Mucosa of stomach (tissue), 1 donor: ENCODE results near the gene PDE6G.
"Not testable (repeated sequence)": the region's sequence is repeated elsewhere in the genome, so short reads cannot be mapped to it uniquely, and the experiment has no call there.

ENCODE experiments used
- H3K27me3 ChIP-seq: one replicate; pipeline ENCODE4 v1.7.0; 2013; ENCODE audit warnings: mild to moderate bottlenecking, low read length; ENCODE audit not compliant: control insufficient read depth, insufficient read depth
- H3K36me3 ChIP-seq: one replicate; pipeline ENCODE4 v1.7.0; 2013; ENCODE audit warnings: low read length; ENCODE audit not compliant: control insufficient read depth, insufficient read depth
- H3K4me1 ChIP-seq: one replicate; pipeline ENCODE4 v1.7.0; 2013; ENCODE audit warnings: mild to moderate bottlenecking, low read length; ENCODE audit not compliant: control insufficient read depth, insufficient read depth
- H3K4me3 ChIP-seq: one replicate; pipeline ENCODE4 v1.7.0; 2013; ENCODE audit warnings: low read length
- H3K9ac ChIP-seq: one replicate; pipeline ENCODE4 v1.7.0; 2013; ENCODE audit warnings: mild to moderate bottlenecking, low read length, moderate library complexity
- H3K9me3 ChIP-seq: one replicate; pipeline ENCODE4 v1.7.0; 2013; ENCODE audit warnings: mild to moderate bottlenecking, low read length, moderate library complexity; ENCODE audit not compliant: control insufficient read depth
- donor health status: Pancreatic carcinoma.

Gene PDE6G

GRCh38 chr17:81683584-81684441 lies 27.5 kb upstream of the PDE6G start, which contains the start of the genes ARL16 and HGS:
Gene ARL16, minus strand, starts transcription at chr17:81683797. Its CDS starts 44 bp downstream, at chr17:81683753.
Gene HGS, plus strand, starts transcription at chr17:81684011. Its CDS starts 56 bp downstream, at chr17:81684067.
- Histone ChIP-seq H3K9me3 (no peaks in the 10 kb centered on the region), H3K4me1 (peaks cover 14% of the 10 kb centered on the region), H3K27me3 (no peaks in the 10 kb centered on the region), H3K4me3 (peak within 1 kb of the TSS; percentile 87), H3K9ac (peak within 1 kb of the TSS; percentile 87), H3K36me3 (no peaks in the 10 kb centered on the region)

- H3K36me3 ChIP-seq: no peaks in the 10 kb centered on the region
- no peaks in the 10 kb centered on the region for H3K9me3 ChIP-seq
- H3K27me3 ChIP-seq: no peaks in the 10 kb centered on the region
- H3K4me1 ChIP-seq: peaks cover 14% of the 10 kb centered on the region
- peak overlapping the region; percentile 87 for H3K9ac ChIP-seq
- H3K4me3 ChIP-seq: peak overlapping the region; percentile 87
Measured at GRCh38 chr17:81683208-81683583, 26.9 kb upstream of the PDE6G start.

GRCh38 chr17:81682565-81683207 lies 26.3 kb upstream of the PDE6G start:
- Histone ChIP-seq H3K9me3 (no peaks in the 10 kb centered on the region), H3K36me3 (no peaks in the 10 kb centered on the region), H3K4me3 (peak overlapping the region; percentile 87), H3K9ac (peak overlapping the region; percentile 87), H3K4me1 (peaks cover 14% of the 10 kb centered on the region), H3K27me3 (no peaks in the 10 kb centered on the region)

- no peaks in the 10 kb centered on the region for H3K27me3 ChIP-seq
- H3K9me3 ChIP-seq: no peaks in the 10 kb centered on the region
- H3K36me3 ChIP-seq: no peaks in the 10 kb centered on the region
- peaks cover 14% of the 10 kb centered on the region for H3K4me1 ChIP-seq
- H3K9ac ChIP-seq: no peak overlapping the region
- no peak overlapping the region for H3K4me3 ChIP-seq
Measured at GRCh38 chr17:81681672-81682071, 25.3 kb upstream of the PDE6G start.

GRCh38 chr17:81680150-81680549 lies 23.8 kb upstream of the PDE6G start:
- Histone ChIP-seq H3K9me3 (no peaks in the 10 kb centered on the region), H3K36me3 (no peaks in the 10 kb centered on the region), H3K4me1 (peaks cover 8% of the 10 kb centered on the region), H3K27me3 (no peaks in the 10 kb centered on the region), H3K9ac (no peak overlapping the region), H3K4me3 (no peak overlapping the region)

GRCh38 chr17:81676906-81677305 lies 20.6 kb upstream of the PDE6G start:
- H3K9ac ChIP-seq: no peak overlapping the region
- no peaks in the 10 kb centered on the region for H3K9me3 ChIP-seq
- H3K4me1 ChIP-seq: no peaks in the 10 kb centered on the region
- H3K27me3 ChIP-seq: no peaks in the 10 kb centered on the region
- peaks cover 3% of the 10 kb centered on the region for H3K36me3 ChIP-seq
- no peak overlapping the region for H3K4me3 ChIP-seq

GRCh38 chr17:81675515-81676221 lies 19.3 kb upstream of the PDE6G start:
- H3K9me3 ChIP-seq, H3K27me3 ChIP-seq, H3K4me3 ChIP-seq, H3K9ac ChIP-seq, H3K36me3 ChIP-seq, H3K4me1 ChIP-seq: not testable (repeated sequence)

GRCh38 chr17:81673561-81674258 lies 17.4 kb upstream of the PDE6G start:
- Histone ChIP-seq H3K4me3 (no peak overlapping the region), H3K4me1 (no peaks in the 10 kb centered on the region), H3K9me3 (no peaks in the 10 kb centered on the region), H3K9ac (no peak overlapping the region), H3K27me3 (no peaks in the 10 kb centered on the region), H3K36me3 (peaks cover 7% of the 10 kb centered on the region)

GRCh38 chr17:81672954-81673353 lies 16.6 kb upstream of the PDE6G start:
- peaks cover 7% of the 10 kb centered on the region for H3K36me3 ChIP-seq

GRCh38 chr17:81672504-81672903 lies 16.2 kb upstream of the PDE6G start:
- Histone ChIP-seq H3K9ac (no peak overlapping the region), H3K9me3 (no peaks in the 10 kb centered on the region), H3K4me3 (no peak overlapping the region), H3K4me1 (peaks cover 5% of the 10 kb centered on the region), H3K27me3 (no peaks in the 10 kb centered on the region), H3K36me3 (peaks cover 7% of the 10 kb centered on the region)

More at GRCh38 chr17:81672954-81673353, 16.6 kb upstream of the PDE6G start:
- Histone ChIP-seq H3K4me3 (no peak overlapping the region), H3K27me3 (no peaks in the 10 kb centered on the region), H3K9me3 (no peaks in the 10 kb centered on the region), H3K9ac (no peak overlapping the region), H3K4me1 (peaks cover 1% of the 10 kb centered on the region)

GRCh38 chr17:81667754-81668153 lies 11.4 kb upstream of the PDE6G start:
- no peaks in the 10 kb centered on the region for H3K9me3 ChIP-seq
- H3K9ac ChIP-seq: no peak overlapping the region
- peaks cover 7% of the 10 kb centered on the region for H3K36me3 ChIP-seq
- H3K4me1 ChIP-seq: peaks cover 19% of the 10 kb centered on the region
- H3K4me3 ChIP-seq: no peak overlapping the region
- H3K27me3 ChIP-seq: no peaks in the 10 kb centered on the region
